Spleen (tissue), 11 donors: ENCODE results near the gene DCAF5. TPM values are rescaled to one million over a fixed set of nuclear protein-coding genes. Genes with fewer than 3 reads are reported as not detected.
A peak's percentile ranks its signal among the peaks of the same experiment; 100 is the strongest.

ENCODE experiments used
- DNase-seq: peaks from one replicate; pipeline ENCODE4 v3.0.0-alpha.2; 2020
- H3K27ac ChIP-seq, 8 donors: fragments of 200-600 bp; sonication (generic) in 7 of 8; 1 replicate in 4 of 8; 2 replicates in 4 of 8; pipeline versions ENCODE4 v1.5.0 to v1.8.0; 2016 to 2021; ENCODE audit warnings: inconsistent platforms in 4 of 8, mild to moderate bottlenecking in 4 of 8, moderate library complexity in 1 of 8
- H3K27me3 ChIP-seq, 7 donors: fragments of 200-600 bp; sonication (generic) in 6 of 7; replicated peaks in 1 of 7; 1 replicate in 4 of 7; 2 replicates in 3 of 7; pipeline versions ENCODE4 v1.5.0 to v1.8.0; 2016 to 2021; ENCODE audit warnings: inconsistent platforms in 3 of 7, mild to moderate bottlenecking in 1 of 7
- H3K36me3 ChIP-seq, 6 donors: fragments of 200-600 bp; sonication (generic) in 5 of 6; 1 replicate in 4 of 6; 2 replicates in 2 of 6; pipeline versions ENCODE4 v1.5.0 to v1.8.0; 2016 to 2021; ENCODE audit warnings: inconsistent platforms in 2 of 6
- H3K4me1 ChIP-seq, 6 donors: fragments of 200-600 bp; sonication (generic) in 5 of 6; 1 replicate in 3 of 6; 2 replicates in 3 of 6; pipeline versions ENCODE4 v1.5.0 to v1.8.0; 2016 to 2021; ENCODE audit warnings: inconsistent platforms in 3 of 6
- H3K4me3 ChIP-seq, 8 donors: fragments of 200-600 bp; sonication (generic) in 7 of 8; 1 replicate in 4 of 8; 2 replicates in 4 of 8; pipeline versions ENCODE4 v1.5.0 to v1.8.0; 2016 to 2021; ENCODE audit warnings: inconsistent platforms in 4 of 8, mild to moderate bottlenecking in 4 of 8, moderate library complexity in 2 of 8
- H3K9me3 ChIP-seq, 8 donors: fragments of 200-600 bp; sonication (generic) in 7 of 8; 1 replicate in 4 of 8; 2 replicates in 4 of 8; pipeline versions ENCODE4 v1.5.0 to v1.8.0; 2016 to 2021; ENCODE audit warnings: inconsistent platforms in 4 of 8
- POLR2A ChIP-seq, 3 donors: fragments of 450-650 bp; IDR thresholded peaks; one replicate each; pipeline ENCODE4 v1.5.1; 2017; ENCODE audit warnings: antibody characterized with exemption in 3 of 3, mild to moderate bottlenecking in 1 of 3
- POLR2AphosphoS5 ChIP-seq, 3 donors: sonication (generic); formaldehyde crosslinking; IDR thresholded peaks; one replicate each; pipeline ENCODE4 v1.5.1; 2017; ENCODE audit warnings: antibody characterized with exemption in 3 of 3
- WGBS, 5 donors: extraction: QIAGEN DNeasy Blood & Tissue Kit in 3 of 5; methylation state at CpG; one replicate each; pipeline versions ENCODE4 v1.1.5 to v1.1.7; 2013 to 2018; 5-methylcytosine and 5-hydroxymethylcytosine counted together
- intact Hi-C: fragments of 100-400 bp; cut with DNase I; formaldehyde crosslinking; loops from one replicate; pipeline ENCODE4 v1.15.0; 2023; ENCODE audit warnings: low total_unique reads
- polyA plus RNA-seq, 3 donors: library from polyadenylated mRNA; stranded (reverse); fragments of 200-250 nt; gene quantifications; one replicate each; pipeline ENCODE4 v1.2.1, GENCODE V29; 2013
- total RNA-seq, 7 donors: library from RNA; depleted of rRNA in 3 of 7; stranded (reverse); fragments of >200 nt in 3 of 7; fragmentation: NEBNext Ultra II Directional in 4 of 7; extraction: Animal tissue kit (Norgen Biotek cat#: 25700) in 4 of 7; gene quantifications; one replicate each; pipeline versions ENCODE4 v1.1.0 to v1.2.1, GENCODE V29; 2016 to 2021
- TF ChIP-seq, protein P1 (sequence below), 11 experiments: fragments of 200-600 bp in 7 of 11; fragments of 450-650 bp in 4 of 11; sonication (generic) in 4 of 11; IDR thresholded peaks in 8 of 11; conservative IDR thresholded peaks in 3 of 11; 1 replicate in 7 of 11; 2 replicates in 4 of 11; pipeline versions ENCODE4 v1.4.0 to v1.8.0; 2016 to 2021; ENCODE audit warnings: antibody characterized with exemption in 11 of 11, inconsistent platforms in 4 of 11, mild to moderate bottlenecking in 1 of 11
- donor health status: healthy with polysubstance abuse.
- donor health status: DM: no; HTN: no; CAD: no; lungs with moderate emphysema.
- donor health status: DM: no; HTN: no; CAD: no.
- donor health status: Bipolar disorder and iron deficiency.
- donor health status: healthy.
- donor health status: DM: no; HTN: no; CAD: no.
- donor health status: DM: yes; HTN: yes; CAD: no.

The DCAF5 gene
- total and polyA plus RNA-seq, 10 donors = 10.3 to 60.6 (median 44.1) TPM

- WGBS, 5 donors = 75 to 97% (median 79%) methylated on average over 3 of the region's 3 CpGs
- Histone ChIP-seq H3K4me1 (peaks cover 0 to 43% (median 4%) of the 10 kb centered on the region in 6 donors), H3K36me3 (peaks cover 0 to 87% (median 25%) of the 10 kb centered on the region in 6 donors), H3K4me3 (no peak overlapping the region), H3K27ac (no peak overlapping the region), H3K27me3 (no peaks in the 10 kb centered on the region), H3K9me3 (no peaks in the 10 kb centered on the region)
- no peak for DNase-seq
- intact Hi-C loops = no loop called here
- no peak for TF ChIP-seq POLR2AphosphoS5 (IDR thresholded peaks at IDR 0.05)
- TF ChIP-seq, protein P1, sequence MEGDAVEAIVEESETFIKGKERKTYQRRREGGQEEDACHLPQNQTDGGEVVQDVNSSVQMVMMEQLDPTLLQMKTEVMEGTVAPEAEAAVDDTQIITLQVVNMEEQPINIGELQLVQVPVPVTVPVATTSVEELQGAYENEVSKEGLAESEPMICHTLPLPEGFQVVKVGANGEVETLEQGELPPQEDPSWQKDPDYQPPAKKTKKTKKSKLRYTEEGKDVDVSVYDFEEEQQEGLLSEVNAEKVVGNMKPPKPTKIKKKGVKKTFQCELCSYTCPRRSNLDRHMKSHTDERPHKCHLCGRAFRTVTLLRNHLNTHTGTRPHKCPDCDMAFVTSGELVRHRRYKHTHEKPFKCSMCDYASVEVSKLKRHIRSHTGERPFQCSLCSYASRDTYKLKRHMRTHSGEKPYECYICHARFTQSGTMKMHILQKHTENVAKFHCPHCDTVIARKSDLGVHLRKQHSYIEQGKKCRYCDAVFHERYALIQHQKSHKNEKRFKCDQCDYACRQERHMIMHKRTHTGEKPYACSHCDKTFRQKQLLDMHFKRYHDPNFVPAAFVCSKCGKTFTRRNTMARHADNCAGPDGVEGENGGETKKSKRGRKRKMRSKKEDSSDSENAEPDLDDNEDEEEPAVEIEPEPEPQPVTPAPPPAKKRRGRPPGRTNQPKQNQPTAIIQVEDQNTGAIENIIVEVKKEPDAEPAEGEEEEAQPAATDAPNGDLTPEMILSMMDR (IDR thresholded peaks at IDR 0.05 in 8 of 11, conservative IDR thresholded peaks at IDR 0.05 in 3 of 11) = no peak
- TF ChIP-seq POLR2A (IDR thresholded peaks at IDR 0.05) = no peak
Observed at GRCh38 chr14:69076341-69076740, 76.6 kb downstream of the DCAF5 start.

- Histone ChIP-seq H3K27ac (peak overlapping the region in 4 of 8 donors; percentile 38 to 66 (median 64)), H3K4me3 (no peak overlapping the region), H3K27me3 (no peaks in the 10 kb centered on the region), H3K9me3 (no peaks in the 10 kb centered on the region), H3K36me3 (peaks cover 0 to 90% (median 25%) of the 10 kb centered on the region in 6 donors), H3K4me1 (peaks cover 0 to 34% (median 4%) of the 10 kb centered on the region in 6 donors)
- no peak for DNase-seq
- intact Hi-C loops = no loop called here
- 44 to 79% (median 58%) methylated on average over 1 of the region's 1 CpG for WGBS, 5 donors
- TF ChIP-seq POLR2AphosphoS5 (IDR thresholded peaks at IDR 0.05) = no peak
- TF ChIP-seq POLR2A (IDR thresholded peaks at IDR 0.05) = no peak
- TF ChIP-seq, protein P1 (IDR thresholded peaks at IDR 0.05 in 8 of 11, conservative IDR thresholded peaks at IDR 0.05 in 3 of 11) = no peak
Observed at GRCh38 chr14:69073915-69074314, 79.0 kb downstream of the DCAF5 start.

DNA sequence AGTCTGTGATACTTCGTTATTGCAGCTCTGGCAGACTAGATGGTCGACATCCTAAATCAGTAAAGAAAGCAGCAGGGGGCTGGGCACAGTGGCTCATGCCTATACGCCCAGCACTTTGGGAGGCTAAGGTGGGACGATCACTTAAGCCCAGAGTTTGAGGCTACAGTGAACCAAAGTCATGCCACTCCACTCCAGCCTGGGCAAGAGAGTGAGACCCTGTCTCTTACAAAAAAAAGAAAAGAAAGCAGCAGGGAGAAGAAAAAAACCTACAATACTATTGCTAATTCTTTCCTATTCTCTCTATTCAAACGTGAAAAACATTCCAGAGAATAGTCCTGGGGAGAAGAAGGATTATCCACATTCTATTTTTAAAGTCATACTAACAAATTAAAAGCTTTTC is 79.5 kb downstream of the DCAF5 start:
- Histone ChIP-seq H3K27me3 (no peaks in the 10 kb centered on the region), H3K27ac (peak overlapping the region in 4 of 8 donors; percentile 38 to 66 (median 64)), H3K4me1 (peaks cover 0 to 31% (median 4%) of the 10 kb centered on the region in 6 donors), H3K9me3 (no peaks in the 10 kb centered on the region), H3K36me3 (peaks cover 0 to 91% (median 25%) of the 10 kb centered on the region in 6 donors), H3K4me3 (no peak overlapping the region)
- WGBS, 5 donors = 76 to 95% (median 82%) methylated on average over 5 of the region's 5 CpGs
- no peak for DNase-seq
- intact Hi-C loops = no loop called here
- TF ChIP-seq POLR2A (IDR thresholded peaks at IDR 0.05) (no peak), POLR2AphosphoS5 (IDR thresholded peaks at IDR 0.05) (no peak)
- TF ChIP-seq, protein P1 (IDR thresholded peaks at IDR 0.05 in 8 of 11, conservative IDR thresholded peaks at IDR 0.05 in 3 of 11) = no peak

DNA sequence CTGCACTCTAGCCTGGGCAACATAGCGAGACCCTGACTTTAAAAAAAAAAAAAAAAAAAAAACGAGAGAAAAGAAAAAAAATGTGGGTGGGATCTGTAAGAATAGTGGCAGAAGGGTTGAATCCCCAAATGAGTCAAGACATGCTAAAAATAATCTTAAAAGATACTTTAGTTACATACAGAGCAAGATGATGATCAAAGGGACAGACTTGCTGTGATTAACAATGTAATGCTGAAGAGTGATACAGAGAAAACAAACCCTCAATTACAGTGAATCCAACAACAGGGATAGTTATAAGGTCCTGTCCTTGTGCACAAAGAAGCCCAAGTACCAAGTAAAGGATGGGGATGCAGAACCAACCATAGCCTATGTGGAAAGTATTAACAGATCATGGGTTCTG is 80.3 kb downstream of the DCAF5 start:
- Histone ChIP-seq H3K4me3 (no peak overlapping the region), H3K9me3 (no peaks in the 10 kb centered on the region), H3K27me3 (no peaks in the 10 kb centered on the region), H3K4me1 (peaks cover 0 to 29% (median 4%) of the 10 kb centered on the region in 6 donors), H3K36me3 (peaks cover 0 to 98% (median 26%) of the 10 kb centered on the region in 6 donors), H3K27ac (peak overlapping the region in 2 of 8 donors; percentile 64 to 66)
- intact Hi-C loops = no loop called here
- no peak for TF ChIP-seq POLR2A (IDR thresholded peaks at IDR 0.05)
- TF ChIP-seq, protein P1 (IDR thresholded peaks at IDR 0.05 in 8 of 11, conservative IDR thresholded peaks at IDR 0.05 in 3 of 11) = no peak
- DNase-seq = no peak
- 74 to 92% (median 78%) methylated on average over 2 of the region's 2 CpGs for WGBS, 5 donors
